CD4-positive, alpha-beta T cell (primary cell): ENCODE measurements around the gene TOPAZ1. TPM values are rescaled to one million over a fixed set of nuclear protein-coding genes. Genes with fewer than 3 reads are reported as not detected.

Experiments
- ATAC-seq: fragments of 200-7000 bp; cut with Tn5 transposase; one replicate; pipeline ENCODE4 v1.10.0; 2022; ENCODE audit warnings: mild to moderate bottlenecking; ENCODE audit not compliant: poor library complexity
- CTCF ChIA-PET: fragments of 350-600 bp; sonication (Branson Sonifier 250); formaldehyde crosslinking; loops from one replicate; lab custom pipeline; 2021; ENCODE audit warnings: antibody characterized with exemption, inconsistent platforms; lab: Charles Lee
- POLR2A ChIA-PET: fragments of 350-600 bp; sonication (Branson Sonifier 250); formaldehyde crosslinking; loops from one replicate; lab custom pipeline; 2021; ENCODE audit warnings: antibody characterized with exemption, inconsistent platforms; lab: Charles Lee
- DNase-seq, 14 experiments: peaks; one replicate each; pipeline ENCODE4 v3.0.0-alpha.2; 2013 to 2020; ENCODE audit warnings: mixed read lengths in 2 of 14
- H3K27ac ChIP-seq, 2 donors: one replicate each; pipeline versions ENCODE4 v1.5.1 to v1.7.0; 2013; ENCODE audit warnings: low read length in 2 of 2, low read depth in 1 of 2, mild to moderate bottlenecking in 1 of 2
- H3K27me3 ChIP-seq, 2 experiments: 1 replicate in 1 of 2; 2 replicates in 1 of 2; pipeline versions ENCODE4 v1.6.1 to v1.7.0; 2013; ENCODE audit warnings: low read length in 2 of 2, control low read depth in 1 of 2, mild to moderate bottlenecking in 1 of 2, moderate library complexity in 1 of 2; ENCODE audit not compliant: insufficient read depth in 2 of 2, control insufficient read depth in 1 of 2
- H3K36me3 ChIP-seq: one replicate; pipeline ENCODE4 v1.6.1; 2013; ENCODE audit warnings: low read length, control low read depth; ENCODE audit not compliant: insufficient read depth
- H3K4me1 ChIP-seq: one replicate; pipeline ENCODE4 v1.6.1; 2013; ENCODE audit warnings: low read length, control low read depth; ENCODE audit not compliant: insufficient read depth
- H3K4me3 ChIP-seq: one replicate; pipeline ENCODE4 v1.5.1; 2013; ENCODE audit warnings: mild to moderate bottlenecking, low read length, moderate library complexity
- H3K9me3 ChIP-seq, 2 experiments: 1 replicate in 1 of 2; 2 replicates in 1 of 2; pipeline versions ENCODE4 v1.6.1 to v1.7.0; 2013; ENCODE audit warnings: low read length in 2 of 2, mild to moderate bottlenecking in 2 of 2, control low read depth in 1 of 2, moderate library complexity in 1 of 2; ENCODE audit not compliant: control insufficient read depth in 1 of 2, insufficient read depth in 1 of 2
- H3K27ac Mint-ChIP-seq: one replicate; pipeline ENCODE4 v1.8.0; 2020; ENCODE audit warnings: mixed read lengths
- H3K27me3 Mint-ChIP-seq: one replicate; pipeline ENCODE4 v1.8.0; 2021; ENCODE audit warnings: mixed read lengths
- H3K36me3 Mint-ChIP-seq: one replicate; pipeline ENCODE4 v1.8.0; 2021; ENCODE audit warnings: low read depth, mixed read lengths
- H3K4me1 Mint-ChIP-seq: one replicate; pipeline ENCODE4 v1.8.0; 2021; ENCODE audit warnings: low read depth, mixed read lengths
- H3K4me3 Mint-ChIP-seq: one replicate; pipeline ENCODE4 v1.8.0; 2020; ENCODE audit warnings: mild to moderate bottlenecking, mixed read lengths
- H3K9me3 Mint-ChIP-seq: one replicate; pipeline ENCODE4 v1.8.0; 2020; ENCODE audit warnings: mixed read lengths
- CTCF ChIP-seq: fragments of 200-600 bp; IDR thresholded peaks from one replicate; pipeline ENCODE4 v1.8.0; 2022; ENCODE audit warnings: antibody characterized with exemption, mild to moderate bottlenecking
- intact Hi-C, 2 experiments: fragments of 100-400 bp; cut with DNase I in 1 of 2; cut with micrococcal nuclease in 1 of 2; formaldehyde crosslinking; loops; one replicate each; pipeline versions ENCODE4 v1.15.1 to v1.9.0; 2023 to 2025; cut with DNase I, micrococcal nuclease
- total RNA-seq, 174 experiments: library from RNA in 2 of 174; stranded (reverse) in 2 of 174; gene quantifications; one replicate each; pipeline ENCODE4 v1.2.3 and lab custom pipeline; 2021 to 2026

The TOPAZ1 gene
- total RNA-seq, 2 experiments from 2014 or later: not detected

DNA sequence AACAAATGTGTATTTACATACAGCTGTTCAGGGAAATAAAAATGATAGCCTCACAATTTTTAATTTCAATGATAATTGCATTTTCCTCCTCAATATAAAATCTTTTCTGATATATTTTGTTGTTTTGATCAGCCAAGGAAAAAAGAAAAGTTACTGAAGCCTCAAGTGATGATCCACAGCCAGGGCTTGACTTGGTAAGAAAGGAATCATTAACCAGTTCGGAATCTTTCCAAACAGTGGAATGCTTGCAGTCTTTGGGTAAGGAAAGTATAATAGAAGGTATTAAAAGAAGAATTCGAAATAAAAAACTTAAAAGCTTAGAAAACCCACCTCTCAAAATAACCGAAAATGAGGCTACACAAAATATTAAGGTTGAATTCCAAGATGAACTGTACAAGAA is 1.0 kb downstream of the TOPAZ1 start:
- Mint-ChIP-seq H3K4me3 (no peak overlapping the region), H3K27ac (no peak overlapping the region), H3K9me3 (no peaks in the 10 kb centered on the region), H3K36me3 (no peaks in the 10 kb centered on the region), H3K4me1 (no peaks in the 10 kb centered on the region), H3K27me3 (peaks cover 20% of the 10 kb centered on the region)
- ChIA-PET POLR2A (no interaction called here), CTCF (no interaction called here)
- ATAC-seq: no peak
- no peaks in the 10 kb centered on the region for H3K4me1 ChIP-seq
- no peaks in the 10 kb centered on the region for H3K36me3 ChIP-seq
- H3K27ac ChIP-seq: no peak overlapping the region
- peaks cover 4 to 13% of the 10 kb centered on the region in 2 experiments for H3K9me3 ChIP-seq
- no peak for DNase-seq
- TF ChIP-seq CTCF: no peak
- H3K27me3 ChIP-seq: peaks cover 3 to 11% of the 10 kb centered on the region in 2 experiments
- intact Hi-C loops: no loop called here
- H3K4me3 ChIP-seq: no peak overlapping the region

DNA sequence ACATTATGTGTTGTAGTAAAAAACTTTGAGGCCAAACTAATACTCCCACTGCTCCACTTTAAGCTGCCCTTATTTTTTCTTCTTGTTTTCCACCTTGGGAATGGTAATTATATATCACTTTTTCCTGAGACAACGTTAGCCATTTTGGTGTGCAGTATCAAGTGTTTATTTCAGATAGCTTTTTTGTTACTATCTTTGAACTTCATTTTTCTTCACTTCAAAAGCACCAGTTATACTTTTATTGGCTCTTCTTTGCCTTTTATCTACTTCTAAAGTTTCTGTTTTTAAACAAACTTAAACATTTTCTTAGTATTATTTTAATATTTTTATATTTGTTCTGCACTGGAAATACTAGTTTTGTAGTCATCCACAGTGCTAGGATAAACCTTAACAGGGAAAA is 6.5 kb downstream of the TOPAZ1 start:
- H3K27me3 ChIP-seq: peaks cover 3 to 20% of the 10 kb centered on the region in 2 experiments
- DNase-seq: no peak
- no peak overlapping the region for H3K4me3 Mint-ChIP-seq
- CTCF ChIA-PET: no interaction called here
- H3K4me3 ChIP-seq: no peak overlapping the region
- H3K27ac Mint-ChIP-seq: no peak overlapping the region
- H3K9me3 Mint-ChIP-seq: peaks cover 4% of the 10 kb centered on the region
- no peak overlapping the region for H3K27ac ChIP-seq
- peaks cover 6 to 7% of the 10 kb centered on the region in 2 experiments for H3K9me3 ChIP-seq
- ATAC-seq: no peak
- no peaks in the 10 kb centered on the region for H3K36me3 ChIP-seq
- H3K27me3 Mint-ChIP-seq: peaks cover 35% of the 10 kb centered on the region
- intact Hi-C loops: no loop called here
- H3K4me1 ChIP-seq: no peaks in the 10 kb centered on the region
- H3K36me3 Mint-ChIP-seq: no peaks in the 10 kb centered on the region
- POLR2A ChIA-PET: no interaction called here
- no peaks in the 10 kb centered on the region for H3K4me1 Mint-ChIP-seq
- TF ChIP-seq CTCF: no peak

- H3K27ac ChIP-seq: no peak overlapping the region
- H3K4me3 ChIP-seq: no peak overlapping the region
- ATAC-seq (no peak), DNase-seq (no peak)
- intact Hi-C loops: no loop called here
- POLR2A ChIA-PET: no interaction called here
- no peak for TF ChIP-seq CTCF
- no peak overlapping the region for H3K27ac Mint-ChIP-seq
- H3K4me3 Mint-ChIP-seq: no peak overlapping the region
- H3K4me1 ChIP-seq: no peaks in the 10 kb centered on the region
- H3K9me3 ChIP-seq: peaks cover 5 to 6% of the 10 kb centered on the region in 2 experiments
- CTCF ChIA-PET: no interaction called here
- no peaks in the 10 kb centered on the region for H3K36me3 ChIP-seq
- peaks cover 0 to 9% of the 10 kb centered on the region in 2 experiments for H3K27me3 ChIP-seq
- H3K4me1 Mint-ChIP-seq: no peaks in the 10 kb centered on the region
- H3K36me3 Mint-ChIP-seq: no peaks in the 10 kb centered on the region
- peaks cover 4% of the 10 kb centered on the region for H3K9me3 Mint-ChIP-seq
- peaks cover 25% of the 10 kb centered on the region for H3K27me3 Mint-ChIP-seq
These were observed 10.8 kb downstream of the TOPAZ1 start for GRCh38 chr3:44252332-44252959.
